Renal cortex interstitium (tissue), 11 donors: ENCODE data around the gene TMEM273. TPM values are rescaled to one million over a fixed set of nuclear protein-coding genes. Genes with fewer than 3 reads are reported as not detected.

ENCODE experiments used
- DNase-seq, 11 donors: peaks; one replicate each; pipeline ENCODE4 v3.0.0-alpha.2; 2013; ENCODE audit warnings: low read depth in 9 of 11, low spot score in 4 of 11; ENCODE audit errors: extremely low read depth in 1 of 11
- polyA plus RNA-seq, 3 donors: library from polyadenylated mRNA; unstranded; fragments of 120-200 nt; gene quantifications; one replicate each; pipeline ENCODE4 v1.2.1, GENCODE V29; 2013; ENCODE audit not compliant: insufficient read length in 3 of 3

TMEM273 gene
- polyA plus RNA-seq, 3 donors = 2.1 to 3.1 (median 2.7) TPM

GRCh38 chr10:49153115-49153514 is 35.1 kb downstream of the TMEM273 start:
- no peak for DNase-seq

GRCh38 chr10:49152663-49153062 is 35.5 kb downstream of the TMEM273 start:
- DNase-seq = no peak

- DNase-seq = no peak
Measured at GRCh38 chr10:49152037-49152436, 36.2 kb downstream of the TMEM273 start.

GRCh38 chr10:49151481-49151880 is 36.7 kb downstream of the TMEM273 start:
- DNase-seq = no peak

GRCh38 chr10:49151025-49151445 is 37.2 kb downstream of the TMEM273 start:
- no peak for DNase-seq

- DNase-seq = no peak
Measured at GRCh38 chr10:49150426-49150825, 37.8 kb downstream of the TMEM273 start.

- DNase-seq = no peak
Measured at GRCh38 chr10:49149881-49150280, 38.3 kb downstream of the TMEM273 start.

- no peak for DNase-seq
Measured at GRCh38 chr10:49144058-49144720, 44.0 kb downstream of the TMEM273 start.

GRCh38 chr10:49143249-49143648 is 44.9 kb downstream of the TMEM273 start:
- DNase-seq = no peak

- no peak for DNase-seq
Measured at GRCh38 chr10:49141541-49142332, 46.5 kb downstream of the TMEM273 start.

- DNase-seq = no peak
Measured at GRCh38 chr10:49140304-49141177, 47.6 kb downstream of the TMEM273 start.

GRCh38 chr10:49139846-49140195 is 48.4 kb downstream of the TMEM273 start:
- DNase-seq = no peak

GRCh38 chr10:49139028-49139845 is 49.0 kb downstream of the TMEM273 start:
- no peak for DNase-seq

GRCh38 chr10:49138361-49138891 is 49.8 kb downstream of the TMEM273 start:
- no peak for DNase-seq

- DNase-seq = no peak
Measured at GRCh38 chr10:49136525-49136924, 51.7 kb downstream of the TMEM273 start.

- no peak for DNase-seq
Measured at GRCh38 chr10:49135575-49136313, 52.4 kb downstream of the TMEM273 start.

- no peak for DNase-seq
Measured at GRCh38 chr10:49134327-49134726, 53.9 kb downstream of the TMEM273 start.

GRCh38 chr10:49133706-49134248 is 54.4 kb downstream of the TMEM273 start, which contains the start of gene FAM170B:
FAM170B (minus strand) TSS chr10:49134021; CDS start chr10:49133918, 103 bp downstream.
- no peak for DNase-seq
